Progenitor cell of endocrine pancreas (in vitro differentiated cells): ENCODE data around the gene PEG3. TPM values are rescaled to one million over a fixed set of nuclear protein-coding genes. Genes with fewer than 3 reads are reported as not detected.
"Not testable (repeated sequence)": the region's sequence is repeated elsewhere in the genome, so short reads cannot be mapped to it uniquely, and the experiment has no call there.

ENCODE experiments used
- DNase-seq: peaks from one replicate; pipeline ENCODE4 v3.0.0; 2021; ENCODE audit warnings: low spot score; ENCODE audit not compliant: unreplicated experiment
- H3K27ac Mint-ChIP-seq: 2 replicates; pipeline ENCODE4 v1.8.0; 2021; ENCODE audit warnings: mild to moderate bottlenecking, moderate library complexity, mixed read lengths
- H3K27me3 Mint-ChIP-seq: 2 replicates; pipeline ENCODE4 v1.8.0; 2021; ENCODE audit warnings: mixed read lengths
- H3K36me3 Mint-ChIP-seq: 2 replicates; pipeline ENCODE4 v1.8.0; 2022; ENCODE audit warnings: mixed read lengths; ENCODE audit not compliant: insufficient read depth
- H3K4me1 Mint-ChIP-seq: 2 replicates; pipeline ENCODE4 v1.8.0; 2021; ENCODE audit warnings: low read depth, mixed read lengths
- H3K4me3 Mint-ChIP-seq: 2 replicates; pipeline ENCODE4 v1.8.0; 2021; ENCODE audit warnings: low read depth, mild to moderate bottlenecking, moderate library complexity, mixed read lengths
- H3K9me3 Mint-ChIP-seq: 2 replicates; pipeline ENCODE4 v1.8.0; 2021; ENCODE audit warnings: low read depth, mixed read lengths
- CTCF ChIP-seq: fragments of 200-600 bp; sonication (generic); IDR thresholded peaks from one replicate; pipeline ENCODE4 v1.5.0; 2021; ENCODE audit warnings: antibody characterized with exemption, mild to moderate bottlenecking; ENCODE audit not compliant: unreplicated experiment
- total RNA-seq: library from RNA; stranded (reverse); gene quantifications from 2 replicates; pipeline ENCODE4 v1.2.1, GENCODE V29; 2021

The PEG3 gene
- total RNA-seq, 1 donor from 2014 or later: not detected

- no peak for TF ChIP-seq CTCF
- Mint-ChIP-seq H3K27me3 (no peaks in the 10 kb centered on the region), H3K4me3 (no peak overlapping the region)
Observed at GRCh38 chr19:56868446-56868845, 27.9 kb upstream of the PEG3 start.

GRCh38 chr19:56866538-56866937 lies 26.0 kb upstream of the PEG3 start:
- H3K27ac Mint-ChIP-seq: no peak overlapping the region
- no peak overlapping the region for H3K4me3 Mint-ChIP-seq
- H3K27me3 Mint-ChIP-seq: no peaks in the 10 kb centered on the region
- no peak for DNase-seq
- no peaks in the 10 kb centered on the region for H3K4me1 Mint-ChIP-seq
- no peak for TF ChIP-seq CTCF
- H3K9me3 Mint-ChIP-seq: peaks cover 56% of the 10 kb centered on the region
- peaks cover 4% of the 10 kb centered on the region for H3K36me3 Mint-ChIP-seq

More at GRCh38 chr19:56868446-56868845, 27.9 kb upstream of the PEG3 start:
- peaks cover 61% of the 10 kb centered on the region for H3K9me3 Mint-ChIP-seq
- DNase-seq: no peak
- H3K36me3 Mint-ChIP-seq: peaks cover 4% of the 10 kb centered on the region
- no peaks in the 10 kb centered on the region for H3K4me1 Mint-ChIP-seq
- no peak overlapping the region for H3K27ac Mint-ChIP-seq

- Mint-ChIP-seq H3K4me1 (no peaks in the 10 kb centered on the region), H3K4me3 (no peak overlapping the region), H3K36me3 (peaks cover 3% of the 10 kb centered on the region), H3K9me3 (peaks cover 45% of the 10 kb centered on the region), H3K27ac (no peak overlapping the region), H3K27me3 (no peaks in the 10 kb centered on the region)
- TF ChIP-seq CTCF: no peak
- no peak for DNase-seq
Observed at GRCh38 chr19:56864443-56865125, 24.1 kb upstream of the PEG3 start.

- no peaks in the 10 kb centered on the region for H3K27me3 Mint-ChIP-seq
- H3K27ac Mint-ChIP-seq: no peak overlapping the region
- DNase-seq: no peak
- TF ChIP-seq CTCF: no peak
- no peak overlapping the region for H3K4me3 Mint-ChIP-seq
- H3K9me3 Mint-ChIP-seq: peaks cover 47% of the 10 kb centered on the region
- no peaks in the 10 kb centered on the region for H3K4me1 Mint-ChIP-seq
- peaks cover 3% of the 10 kb centered on the region for H3K36me3 Mint-ChIP-seq
Observed at GRCh38 chr19:56862741-56863140, 22.2 kb upstream of the PEG3 start.

GRCh38 chr19:56860409-56860808 lies 19.9 kb upstream of the PEG3 start:
- H3K4me3 Mint-ChIP-seq, DNase-seq, H3K36me3 Mint-ChIP-seq, H3K4me1 Mint-ChIP-seq, H3K27me3 Mint-ChIP-seq, H3K27ac Mint-ChIP-seq: not testable (repeated sequence)
- H3K9me3 Mint-ChIP-seq: peaks cover 49% of the 10 kb centered on the region

GRCh38 chr19:56858026-56858425 lies 17.5 kb upstream of the PEG3 start:
- no peaks in the 10 kb centered on the region for H3K27me3 Mint-ChIP-seq
- H3K4me1 Mint-ChIP-seq: no peaks in the 10 kb centered on the region
- DNase-seq: no peak
- peaks cover 2% of the 10 kb centered on the region for H3K36me3 Mint-ChIP-seq
- no peak for TF ChIP-seq CTCF
- H3K27ac Mint-ChIP-seq: no peak overlapping the region
- peaks cover 48% of the 10 kb centered on the region for H3K9me3 Mint-ChIP-seq
- no peak overlapping the region for H3K4me3 Mint-ChIP-seq
